Retina (tissue), 1 donor: Measurements from ENCODE around the gene SLC7A14.

Experiments
- DNase-seq: peaks from one replicate; pipeline ENCODE4 v3.0.0-alpha.2; 2016

The SLC7A14 gene

GRCh38 chr3:170585937-170586310 lies at the start of gene SLC7A14:
Gene SLC7A14, minus strand, starts transcription at chr3:170586075. Its CDS starts 59,139 bp downstream, at chr3:170526936.
- peak; percentile 36 for DNase-seq

GRCh38 chr3:170635385-170635735 lies 49.5 kb upstream of the SLC7A14 start:
- DNase-seq, result no peak

- DNase-seq, result peak; percentile 28
These were observed 48.9 kb upstream of the SLC7A14 start for GRCh38 chr3:170634663-170635384.

GRCh38 chr3:170633573-170633972 lies 47.7 kb upstream of the SLC7A14 start:
- no peak for DNase-seq

GRCh38 chr3:170632780-170633179 lies 46.9 kb upstream of the SLC7A14 start:
- no peak for DNase-seq

GRCh38 chr3:170631755-170632488 lies 46.0 kb upstream of the SLC7A14 start:
- DNase-seq, result no peak

- DNase-seq, result no peak
These were observed 37.6 kb upstream of the SLC7A14 start for GRCh38 chr3:170623524-170623923.

GRCh38 chr3:170622369-170623159 lies 36.7 kb upstream of the SLC7A14 start:
- DNase-seq, result peak; percentile 46

GRCh38 chr3:170621256-170621655 lies 35.4 kb upstream of the SLC7A14 start:
- no peak for DNase-seq

GRCh38 chr3:170614214-170614966 lies 28.5 kb upstream of the SLC7A14 start:
- no peak for DNase-seq

- no peak for DNase-seq
These were observed 25.9 kb upstream of the SLC7A14 start for GRCh38 chr3:170611751-170612150.

GRCh38 chr3:170610321-170610884 lies 24.5 kb upstream of the SLC7A14 start:
- no peak for DNase-seq

GRCh38 chr3:170608475-170608874 lies 22.6 kb upstream of the SLC7A14 start:
- no peak for DNase-seq

- no peak for DNase-seq
These were observed 20.8 kb upstream of the SLC7A14 start for GRCh38 chr3:170606675-170607074.

- no peak for DNase-seq
These were observed 19.6 kb upstream of the SLC7A14 start for GRCh38 chr3:170605490-170605889.

- DNase-seq, result no peak
These were observed 18.1 kb upstream of the SLC7A14 start for GRCh38 chr3:170603770-170604510.

GRCh38 chr3:170602556-170602955 lies 16.7 kb upstream of the SLC7A14 start:
- no peak for DNase-seq

- DNase-seq, result no peak
These were observed 14.2 kb upstream of the SLC7A14 start for GRCh38 chr3:170600005-170600624.

- DNase-seq, result no peak
These were observed 13.2 kb upstream of the SLC7A14 start for GRCh38 chr3:170599091-170599490.

- DNase-seq, result no peak
These were observed 12.2 kb upstream of the SLC7A14 start for GRCh38 chr3:170598091-170598502.

GRCh38 chr3:170594528-170594927 lies 8.7 kb upstream of the SLC7A14 start:
- no peak for DNase-seq
